Measurements from ENCODE around the gene GALNT7. TPM values are rescaled to one million over a fixed set of nuclear protein-coding genes. Genes with fewer than 3 reads are reported as not detected.

Gene GALNT7
- total and polyA plus RNA-seq, 2 of the 13 experiments (the other 11 are each of a cell fraction or from before 2014, with no cell fraction given), result 0.08 to 0.13 TPM

DNA sequence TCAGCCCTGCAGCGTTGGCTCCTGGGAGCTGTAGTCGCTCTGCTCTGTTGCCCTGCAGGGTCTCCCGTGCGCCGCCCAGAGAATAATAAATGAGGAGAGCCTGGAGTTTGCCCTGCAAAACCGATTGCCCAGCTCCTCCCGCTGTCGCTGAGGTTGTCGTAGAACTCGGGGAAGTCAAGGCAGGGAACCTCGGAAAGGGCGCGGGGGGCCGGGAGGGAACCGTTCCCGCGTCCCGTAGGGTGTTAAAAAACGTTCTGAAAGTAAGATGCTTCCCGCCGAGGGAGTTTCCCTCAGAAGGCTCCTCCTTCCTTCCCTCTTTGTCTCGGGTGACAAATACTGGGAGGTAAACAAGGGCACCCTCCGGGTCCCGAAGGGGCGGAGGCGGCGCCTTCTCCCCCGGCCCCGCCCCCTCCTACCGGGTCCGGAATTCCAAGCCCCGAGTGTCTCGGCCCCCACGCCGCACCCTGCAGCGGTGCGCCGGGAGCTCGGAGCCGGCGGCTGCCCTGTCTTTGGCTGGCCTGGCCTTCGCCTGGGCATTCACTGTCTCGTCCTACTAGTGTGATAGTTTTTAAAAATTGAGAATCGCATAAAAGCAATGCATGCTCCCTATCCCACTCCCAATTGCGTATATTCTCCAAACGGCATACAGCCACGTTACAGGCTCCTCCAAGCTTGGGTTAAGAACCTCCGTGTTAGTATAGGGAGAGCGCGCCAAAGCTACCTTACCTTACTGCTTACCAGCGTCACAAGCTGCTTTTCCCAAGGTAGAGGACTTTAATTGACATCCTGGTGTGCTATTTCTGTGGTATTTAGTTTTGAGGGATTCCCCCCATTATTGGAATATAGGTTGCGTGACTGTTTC lies 166.5 kb downstream of the GALNT7 start (continued):
- TF ChIP-seq HDAC6 (IDR thresholded peaks at IDR 0.05; ENCODE audit: low read depth, low read length), result no peak
- no peak for TF ChIP-seq NFKB2 (CRISPR knock-in tag; IDR thresholded peaks at IDR 0.05; ENCODE audit: borderline replicate concordance)
- no peak for TF ChIP-seq ZFYVE20 (CRISPR knock-in tag; IDR thresholded peaks at IDR 0.05; ENCODE audit: borderline replicate concordance, low read depth)
- TF ChIP-seq HOXA9 (CRISPR knock-in tag; IDR thresholded peaks at IDR 0.05; ENCODE audit: borderline replicate concordance), result peak; percentile 11; the same call in 1 of the 2 replicates
- TF ChIP-seq ZFP36L2 (CRISPR knock-in tag; IDR thresholded peaks at IDR 0.05), result no peak
- no peak for TF ChIP-seq SP1 (IDR thresholded peaks at IDR 0.05)
- TF ChIP-seq SP1 (CRISPR knock-in tag; IDR thresholded peaks at IDR 0.05), result peak; percentile 49; the same call in 1 of the 2 replicates
- TF ChIP-seq ZNF777 (CRISPR knock-in tag; IDR thresholded peaks at IDR 0.05), result peak; percentile 52
- TF ChIP-seq CCAR2 (optimal IDR thresholded peaks at IDR 0.05; ENCODE audit: low read depth, low read length), result no peak
- no peak for TF ChIP-seq SPEN (CRISPR knock-in tag; IDR thresholded peaks at IDR 0.05; ENCODE audit: low read depth)
- TF ChIP-seq GATA4 (IDR thresholded peaks at IDR 0.05; ENCODE audit: borderline replicate concordance, low read depth), result no peak
- TF ChIP-seq ZNF30 (CRISPR knock-in tag; IDR thresholded peaks at IDR 0.05), result no peak
- no peak for TF ChIP-seq NFYC (CRISPR knock-in tag; IDR thresholded peaks at IDR 0.05)
- TF ChIP-seq ELF1 (CRISPR knock-in tag; IDR thresholded peaks at IDR 0.05), result no peak
- TF ChIP-seq SNRNP70 (IDR thresholded peaks at IDR 0.05; ENCODE audit: low read depth, low read length), result no peak
- TF ChIP-seq, protein P1, sequence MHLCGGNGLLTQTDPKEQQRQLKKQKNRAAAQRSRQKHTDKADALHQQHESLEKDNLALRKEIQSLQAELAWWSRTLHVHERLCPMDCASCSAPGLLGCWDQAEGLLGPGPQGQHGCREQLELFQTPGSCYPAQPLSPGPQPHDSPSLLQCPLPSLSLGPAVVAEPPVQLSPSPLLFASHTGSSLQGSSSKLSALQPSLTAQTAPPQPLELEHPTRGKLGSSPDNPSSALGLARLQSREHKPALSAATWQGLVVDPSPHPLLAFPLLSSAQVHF (CRISPR knock-in tag; IDR thresholded peaks at IDR 0.05), result no peak
- TF ChIP-seq ZNF232 (CRISPR knock-in tag; IDR thresholded peaks at IDR 0.05; ENCODE audit: borderline replicate concordance), result peak; percentile 4; the same call in 1 of the 2 replicates
- no peak for TF ChIP-seq ZFAT (CRISPR knock-in tag; conservative IDR thresholded peaks at IDR 0.05)
- no peak for TF ChIP-seq ATF4 (CRISPR knock-in tag; IDR thresholded peaks at IDR 0.05)
- no peak for TF ChIP-seq ZNF17 (CRISPR knock-in tag; IDR thresholded peaks at IDR 0.05)
- peak; percentile 70 for TF ChIP-seq HNRNPLL (IDR thresholded peaks at IDR 0.05; ENCODE audit: low read depth, low read length, poor library complexity, severe bottlenecking)
- TF ChIP-seq RFX3 (CRISPR knock-in tag; IDR thresholded peaks at IDR 0.05), result no peak
- no peak for TF ChIP-seq ZBTB1 (CRISPR knock-in tag; IDR thresholded peaks at IDR 0.05; ENCODE audit: borderline replicate concordance)
- TF ChIP-seq ZSCAN30 (CRISPR knock-in tag; IDR thresholded peaks at IDR 0.05), result no peak
- TF ChIP-seq ZNF879 (CRISPR knock-in tag; IDR thresholded peaks at IDR 0.05), result no peak
- TF ChIP-seq SOX5 (CRISPR knock-in tag; IDR thresholded peaks at IDR 0.05; ENCODE audit: borderline replicate concordance), result no peak
- TF ChIP-seq ZNF263 (CRISPR knock-in tag; IDR thresholded peaks at IDR 0.05), result no peak
- TF ChIP-seq ZSCAN9 (CRISPR knock-in tag; IDR thresholded peaks at IDR 0.05; ENCODE audit: borderline replicate concordance), result no peak
- TF ChIP-seq ZNF670 (CRISPR knock-in tag; IDR thresholded peaks at IDR 0.05; ENCODE audit: borderline replicate concordance), result no peak
- TF ChIP-seq ZNF562 (CRISPR knock-in tag; IDR thresholded peaks at IDR 0.05; ENCODE audit: borderline replicate concordance), result no peak
- TF ChIP-seq ASH2L (IDR thresholded peaks at IDR 0.05; ENCODE audit: insufficient read length, low read depth, low read length), result peak; percentile 38

Data from HepG2 (cell line).